Head of caudate nucleus (tissue), 42 donors: Measurements from ENCODE around the gene OR11G2.
A peak's percentile ranks its signal among the peaks of the same experiment; 100 is the strongest.
"Not testable (repeated sequence)": the region's sequence is repeated elsewhere in the genome, so short reads cannot be mapped to it uniquely, and the experiment has no call there.

Experiments used
- DNase-seq, 42 donors: peaks; one replicate each; pipeline versions ENCODE4 v3.0.0 to v3.0.0-alpha.2; 2020 to 2021; ENCODE audit warnings: mixed read lengths in 7 of 42
- intact Hi-C: fragments of 100-400 bp; cut with DNase I; formaldehyde crosslinking; loops from one replicate; pipeline ENCODE4 v1.15.0; 2022

OR11G2 gene

GRCh38 chr14:20190596-20190995, at the start of gene OR11G2:
OR11G2 (plus strand) TSS chr14:20190896; CDS start chr14:20197438, 6,542 bp downstream.
- no peak for DNase-seq
- intact Hi-C loops = no loop called here

GRCh38 chr14:20143911-20144310, 46.8 kb upstream of the OR11G2 start:
- intact Hi-C loops = no loop called here
- DNase-seq = no peak

GRCh38 chr14:20144820-20145219, 45.9 kb upstream of the OR11G2 start:
- DNase-seq = no peak
- intact Hi-C loops = no loop called here

GRCh38 chr14:20164462-20164861, 26.2 kb upstream of the OR11G2 start:
- intact Hi-C loops = no loop called here
- DNase-seq = no peak

GRCh38 chr14:20167091-20167490, 23.6 kb upstream of the OR11G2 start:
- intact Hi-C loops = no loop called here
- no peak for DNase-seq

GRCh38 chr14:20169852-20170251, 20.8 kb upstream of the OR11G2 start:
- DNase-seq, intact Hi-C loops: not testable (repeated sequence)

GRCh38 chr14:20174205-20174604, 16.5 kb upstream of the OR11G2 start:
- intact Hi-C loops, DNase-seq: not testable (repeated sequence)

GRCh38 chr14:20176330-20176729, 14.4 kb upstream of the OR11G2 start:
- no peak for DNase-seq
- intact Hi-C loops = no loop called here

- intact Hi-C loops = no loop called here
- no peak for DNase-seq
These were observed 13.2 kb upstream of the OR11G2 start for GRCh38 chr14:20177433-20177974.

- DNase-seq = peak in 13 of 42 donors; percentile 2 to 38 (median 10)
- intact Hi-C loops = no loop called here
These were observed 11.5 kb upstream of the OR11G2 start for GRCh38 chr14:20179218-20179617.

- intact Hi-C loops = no loop called here
- DNase-seq = no peak
These were observed 10.8 kb upstream of the OR11G2 start for GRCh38 chr14:20179880-20180279.

GRCh38 chr14:20180486-20180885, 10.2 kb upstream of the OR11G2 start:
- DNase-seq = no peak
- intact Hi-C loops = no loop called here

- intact Hi-C loops = no loop called here
- no peak for DNase-seq
These were observed 6.5 kb upstream of the OR11G2 start for GRCh38 chr14:20184181-20184580.

- intact Hi-C loops = no loop called here
These were observed 700 bp downstream of the OR11G2 start for GRCh38 chr14:20191396-20191795.

GRCh38 chr14:20194101-20194500, 3.4 kb downstream of the OR11G2 start:
- intact Hi-C loops = no loop called here
- DNase-seq = peak in 1 of 42 donors; percentile 6

More at GRCh38 chr14:20191396-20191795, 700 bp downstream of the OR11G2 start:
- no peak for DNase-seq

GRCh38 chr14:20195170-20195569, 4.5 kb downstream of the OR11G2 start:
- intact Hi-C loops, DNase-seq: not testable (repeated sequence)

- intact Hi-C loops = no loop called here
These were observed 5.2 kb downstream of the OR11G2 start for GRCh38 chr14:20195911-20196310.

GRCh38 chr14:20197459-20197858, 6.8 kb downstream of the OR11G2 start:
- intact Hi-C loops = no loop called here
- peak in 1 of 42 donors; percentile 25 for DNase-seq

More at GRCh38 chr14:20195911-20196310, 5.2 kb downstream of the OR11G2 start:
- no peak for DNase-seq

GRCh38 chr14:20198991-20199390, 8.3 kb downstream of the OR11G2 start:
- no peak for DNase-seq
- intact Hi-C loops = no loop called here

GRCh38 chr14:20204721-20205120, 14.0 kb downstream of the OR11G2 start:
- DNase-seq = no peak
- intact Hi-C loops = no loop called here

- intact Hi-C loops = no loop called here
- DNase-seq = no peak
These were observed 18.9 kb downstream of the OR11G2 start for GRCh38 chr14:20209595-20209994.

- intact Hi-C loops, DNase-seq: not testable (repeated sequence)
These were observed 21.7 kb downstream of the OR11G2 start for GRCh38 chr14:20212406-20212805.
